ENCODE measurements around the gene PCLAF. TPM values are rescaled to one million over a fixed set of nuclear protein-coding genes. Genes with fewer than 3 reads are reported as not detected.
"Not testable (repeated sequence)": the region's sequence is repeated elsewhere in the genome, so short reads cannot be mapped to it uniquely, and the experiment has no call there.

Gene PCLAF
- polyA plus RNA-seq, 3 donors: not detected

DNA sequence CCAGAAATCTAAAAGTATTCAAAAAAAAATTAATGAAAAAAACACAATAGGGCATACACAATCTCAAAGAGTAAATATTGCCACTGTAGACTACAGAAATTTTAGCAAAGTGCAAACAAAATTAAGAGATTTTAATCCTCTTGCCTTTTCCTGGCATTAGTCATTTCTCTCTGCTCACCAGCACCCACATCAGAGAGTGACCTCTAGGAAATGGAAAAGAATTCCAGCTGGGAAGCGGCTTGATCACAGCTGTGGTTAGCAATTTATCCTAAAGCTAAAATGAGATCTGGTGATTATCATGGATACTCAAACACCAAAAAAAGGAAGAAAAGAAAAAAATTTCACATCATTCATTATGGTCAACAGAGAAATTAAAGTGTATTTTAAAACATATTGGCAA lies 32.8 kb downstream of the PCLAF start:
- no peak overlapping the region for H3K4me2 ChIP-seq (replicated peaks; ENCODE audit: extremely low read depth, low read length, poor library complexity, severe bottlenecking)
- Mint-ChIP-seq H3K9me3 (peaks cover 0 to 4% (median 0%) of the 10 kb centered on the region in 7 donors), H3K27ac (no peak overlapping the region), H3K4me3 (no peak overlapping the region), H3K36me3 (peaks cover 22 to 37% of the 10 kb centered on the region in 2 donors), H3K4me1 (no peaks in the 10 kb centered on the region), H3K27me3 (ENCODE audit: low read depth in 3 of 3) (peaks cover 0 to 1% (median 0%) of the 10 kb centered on the region in 3 donors)
- H4K20me1 ChIP-seq (ENCODE audit: insufficient read depth, low read length): peaks cover 61% of the 10 kb centered on the region
- no peaks in the 10 kb centered on the region for H3K9me3 ChIP-seq (replicated peaks in 1 of 2; ENCODE audit: control insufficient read depth in 1 of 2, insufficient read depth in 1 of 2, low read length in 2 of 2)
- H3K27me3 ChIP-seq (ENCODE audit: control insufficient read depth in 2 of 2, insufficient read depth in 2 of 2, low read length in 2 of 2): no peaks in the 10 kb centered on the region
- H3K4me3 ChIP-seq (replicated peaks in 1 of 3; ENCODE audit: low read depth in 2 of 3, low read length in 3 of 3): no peak overlapping the region
- peaks cover 91% of the 10 kb centered on the region for H3K79me2 ChIP-seq (ENCODE audit: insufficient read depth, low read length)
- no peak for DNase-seq
- no CpG with 5 or more reads among the region's 1 CpG for WGBS (ENCODE audit: insufficient coverage)
- no peak overlapping the region for H2AFZ ChIP-seq (ENCODE audit: insufficient read depth, low read depth, low read length, poor library complexity, severe bottlenecking)
- no peaks in the 10 kb centered on the region for H3K4me1 ChIP-seq (ENCODE audit: control insufficient read depth in 1 of 2, insufficient read depth in 2 of 2, low read length in 2 of 2)
- intact Hi-C loops (cut with micrococcal nuclease): no loop called here
- H3K27ac ChIP-seq (ENCODE audit: low read depth in 1 of 2, low read length in 2 of 2): no peak overlapping the region
- peaks cover 2 to 33% of the 10 kb centered on the region in 2 donors for H3K36me3 ChIP-seq (replicated peaks in 1 of 2; ENCODE audit: control insufficient read depth in 1 of 2, insufficient read depth in 2 of 2, low read length in 2 of 2)
- H3K9ac ChIP-seq (ENCODE audit: insufficient read depth, low read length, poor library complexity, severe bottlenecking): no peak overlapping the region
- TF ChIP-seq, protein P1, sequence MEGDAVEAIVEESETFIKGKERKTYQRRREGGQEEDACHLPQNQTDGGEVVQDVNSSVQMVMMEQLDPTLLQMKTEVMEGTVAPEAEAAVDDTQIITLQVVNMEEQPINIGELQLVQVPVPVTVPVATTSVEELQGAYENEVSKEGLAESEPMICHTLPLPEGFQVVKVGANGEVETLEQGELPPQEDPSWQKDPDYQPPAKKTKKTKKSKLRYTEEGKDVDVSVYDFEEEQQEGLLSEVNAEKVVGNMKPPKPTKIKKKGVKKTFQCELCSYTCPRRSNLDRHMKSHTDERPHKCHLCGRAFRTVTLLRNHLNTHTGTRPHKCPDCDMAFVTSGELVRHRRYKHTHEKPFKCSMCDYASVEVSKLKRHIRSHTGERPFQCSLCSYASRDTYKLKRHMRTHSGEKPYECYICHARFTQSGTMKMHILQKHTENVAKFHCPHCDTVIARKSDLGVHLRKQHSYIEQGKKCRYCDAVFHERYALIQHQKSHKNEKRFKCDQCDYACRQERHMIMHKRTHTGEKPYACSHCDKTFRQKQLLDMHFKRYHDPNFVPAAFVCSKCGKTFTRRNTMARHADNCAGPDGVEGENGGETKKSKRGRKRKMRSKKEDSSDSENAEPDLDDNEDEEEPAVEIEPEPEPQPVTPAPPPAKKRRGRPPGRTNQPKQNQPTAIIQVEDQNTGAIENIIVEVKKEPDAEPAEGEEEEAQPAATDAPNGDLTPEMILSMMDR (IDR thresholded peaks at IDR 0.05): no peak

DNA sequence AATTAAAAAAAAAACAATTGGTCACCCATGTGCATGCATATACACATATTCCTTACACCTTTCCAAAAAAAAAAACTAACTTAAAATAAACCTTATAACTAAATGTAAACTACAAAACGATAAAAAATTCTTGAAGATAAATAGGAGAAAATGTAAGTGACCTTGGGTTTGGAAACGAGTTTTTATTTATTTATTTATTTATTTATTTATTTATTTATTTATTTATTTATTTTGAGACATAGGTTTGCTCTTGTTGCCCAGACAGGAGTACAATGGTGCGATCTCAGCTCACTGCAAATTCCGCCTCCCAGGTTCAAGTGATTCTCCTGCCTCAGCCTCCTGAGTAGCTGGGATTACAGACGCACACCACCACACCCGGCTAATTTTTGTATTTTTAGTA lies 35.0 kb downstream of the PCLAF start:
- H3K4me2 ChIP-seq (replicated peaks; ENCODE audit: extremely low read depth, low read length, poor library complexity, severe bottlenecking); H3K27me3 ChIP-seq (ENCODE audit: control insufficient read depth in 2 of 2, insufficient read depth in 2 of 2, low read length in 2 of 2); H3K9ac ChIP-seq (ENCODE audit: insufficient read depth, low read length, poor library complexity, severe bottlenecking); H3K4me3 ChIP-seq (replicated peaks in 1 of 3; ENCODE audit: low read depth in 2 of 3, low read length in 3 of 3); H3K9me3 Mint-ChIP-seq; H3K4me3 Mint-ChIP-seq; H3K27me3 Mint-ChIP-seq (ENCODE audit: low read depth in 3 of 3); intact Hi-C loops (cut with micrococcal nuclease); H3K27ac ChIP-seq (ENCODE audit: low read depth in 1 of 2, low read length in 2 of 2); H3K4me1 ChIP-seq (ENCODE audit: control insufficient read depth in 1 of 2, insufficient read depth in 2 of 2, low read length in 2 of 2); H3K27ac Mint-ChIP-seq; H2AFZ ChIP-seq (ENCODE audit: insufficient read depth, low read depth, low read length, poor library complexity, severe bottlenecking); DNase-seq; H3K4me1 Mint-ChIP-seq; H3K9me3 ChIP-seq (replicated peaks in 1 of 2; ENCODE audit: control insufficient read depth in 1 of 2, insufficient read depth in 1 of 2, low read length in 2 of 2): not testable (repeated sequence)
- H3K36me3 Mint-ChIP-seq: peaks cover 35 to 48% of the 10 kb centered on the region in 2 donors
- H3K79me2 ChIP-seq (ENCODE audit: insufficient read depth, low read length): peaks cover 81% of the 10 kb centered on the region
- peaks cover 64% of the 10 kb centered on the region for H4K20me1 ChIP-seq (ENCODE audit: insufficient read depth, low read length)
- H3K36me3 ChIP-seq (replicated peaks in 1 of 2; ENCODE audit: control insufficient read depth in 1 of 2, insufficient read depth in 2 of 2, low read length in 2 of 2): peaks cover 12 to 48% of the 10 kb centered on the region in 2 donors
- 100% methylated on average over 2 of the region's 6 CpGs for WGBS (ENCODE audit: insufficient coverage)

Measured in CD14-positive monocyte (primary cell).